ENCODE data around the gene KRT7.

DNA sequence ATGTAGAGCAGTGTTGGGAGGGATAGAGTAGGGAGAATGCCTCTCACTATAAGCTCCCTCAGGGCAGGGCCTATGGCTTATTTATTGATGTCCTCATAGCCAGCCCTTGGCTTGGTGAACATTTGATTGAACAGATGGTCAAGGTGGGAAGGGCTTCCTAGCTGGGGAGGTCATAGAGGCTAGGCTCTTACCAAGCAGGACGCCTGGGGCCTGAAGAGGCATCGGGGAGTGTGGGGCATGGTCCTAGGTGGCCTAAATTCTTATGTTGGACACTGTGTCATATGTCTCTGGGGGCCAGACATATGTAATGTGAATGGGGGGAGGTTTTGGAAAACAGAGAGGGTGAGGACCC lies 23.5 kb downstream of the KRT7 start:
- TF ChIP-seq, protein P1, sequence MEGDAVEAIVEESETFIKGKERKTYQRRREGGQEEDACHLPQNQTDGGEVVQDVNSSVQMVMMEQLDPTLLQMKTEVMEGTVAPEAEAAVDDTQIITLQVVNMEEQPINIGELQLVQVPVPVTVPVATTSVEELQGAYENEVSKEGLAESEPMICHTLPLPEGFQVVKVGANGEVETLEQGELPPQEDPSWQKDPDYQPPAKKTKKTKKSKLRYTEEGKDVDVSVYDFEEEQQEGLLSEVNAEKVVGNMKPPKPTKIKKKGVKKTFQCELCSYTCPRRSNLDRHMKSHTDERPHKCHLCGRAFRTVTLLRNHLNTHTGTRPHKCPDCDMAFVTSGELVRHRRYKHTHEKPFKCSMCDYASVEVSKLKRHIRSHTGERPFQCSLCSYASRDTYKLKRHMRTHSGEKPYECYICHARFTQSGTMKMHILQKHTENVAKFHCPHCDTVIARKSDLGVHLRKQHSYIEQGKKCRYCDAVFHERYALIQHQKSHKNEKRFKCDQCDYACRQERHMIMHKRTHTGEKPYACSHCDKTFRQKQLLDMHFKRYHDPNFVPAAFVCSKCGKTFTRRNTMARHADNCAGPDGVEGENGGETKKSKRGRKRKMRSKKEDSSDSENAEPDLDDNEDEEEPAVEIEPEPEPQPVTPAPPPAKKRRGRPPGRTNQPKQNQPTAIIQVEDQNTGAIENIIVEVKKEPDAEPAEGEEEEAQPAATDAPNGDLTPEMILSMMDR (conservative IDR thresholded peaks at IDR 0.05; ENCODE audit: low read length) = no peak
- TF ChIP-seq EZH2phosphoT487 (IDR thresholded peaks at IDR 0.05; ENCODE audit: borderline replicate concordance, low read depth, low read length) = no peak
